ENCODE results near the gene MAPK12.
"Not testable (repeated sequence)": the region's sequence is repeated elsewhere in the genome, so short reads cannot be mapped to it uniquely, and the experiment has no call there.

The MAPK12 gene

DNA sequence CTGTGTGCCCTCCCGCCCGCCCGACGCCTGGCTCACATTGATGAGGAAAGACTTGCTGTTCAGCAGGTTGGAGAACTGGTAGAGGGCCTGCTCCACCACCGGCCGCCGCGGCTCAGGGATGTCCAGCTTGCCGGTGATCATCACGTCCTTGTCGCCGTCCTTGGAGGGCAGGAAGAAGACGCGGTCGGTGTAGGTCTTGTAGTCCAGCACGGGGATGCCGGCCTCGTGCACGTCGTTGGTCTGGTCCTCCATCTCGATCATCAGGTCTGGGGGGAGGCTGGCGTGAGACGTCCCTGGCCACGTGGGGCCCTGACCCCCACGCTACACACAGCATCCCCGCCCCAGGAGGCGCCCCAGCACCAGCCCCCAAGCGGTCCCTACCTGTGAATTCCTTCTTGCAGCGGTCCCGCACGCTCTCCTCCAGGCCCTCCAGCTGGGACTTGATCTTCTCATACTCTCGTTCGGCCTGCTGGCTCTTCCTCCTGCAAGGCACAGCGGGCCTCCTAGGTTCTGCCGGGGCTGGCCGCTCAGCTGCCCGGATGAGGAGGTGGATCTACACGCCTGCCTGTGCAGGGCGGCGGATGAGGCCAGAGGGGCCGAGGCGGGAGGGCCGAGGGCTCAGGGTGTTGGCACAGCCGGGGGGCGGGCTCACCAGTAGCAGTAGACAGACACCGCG lies 19.4 kb upstream of the MAPK12 start:
- no peak for DNase-seq

GRCh38 chr22:50280022-50280707 lies 18.7 kb upstream of the MAPK12 start:
- DNase-seq: no peak

GRCh38 chr22:50278956-50279619 lies 17.6 kb upstream of the MAPK12 start:
- no peak for DNase-seq

DNA sequence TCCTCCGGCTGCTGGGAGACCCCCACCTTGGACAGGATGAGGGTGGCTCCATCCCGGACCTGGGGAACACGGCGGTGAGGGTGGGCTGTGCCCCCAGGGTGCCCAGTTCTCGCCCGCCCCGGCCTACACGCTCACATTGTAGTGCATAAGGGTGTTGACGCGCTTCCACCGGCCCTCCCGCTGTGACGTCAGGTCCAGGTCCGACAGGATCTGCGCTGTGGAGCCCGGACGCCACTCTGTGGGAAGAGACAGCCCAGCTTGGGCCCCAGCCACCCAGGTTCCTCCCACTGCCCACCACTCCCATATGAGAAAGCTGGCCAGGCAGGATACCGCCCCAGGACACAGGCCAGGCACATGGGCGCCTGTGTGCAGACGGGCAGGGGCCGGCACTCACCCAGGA lies 17.0 kb upstream of the MAPK12 start:
- DNase-seq: no peak

DNA sequence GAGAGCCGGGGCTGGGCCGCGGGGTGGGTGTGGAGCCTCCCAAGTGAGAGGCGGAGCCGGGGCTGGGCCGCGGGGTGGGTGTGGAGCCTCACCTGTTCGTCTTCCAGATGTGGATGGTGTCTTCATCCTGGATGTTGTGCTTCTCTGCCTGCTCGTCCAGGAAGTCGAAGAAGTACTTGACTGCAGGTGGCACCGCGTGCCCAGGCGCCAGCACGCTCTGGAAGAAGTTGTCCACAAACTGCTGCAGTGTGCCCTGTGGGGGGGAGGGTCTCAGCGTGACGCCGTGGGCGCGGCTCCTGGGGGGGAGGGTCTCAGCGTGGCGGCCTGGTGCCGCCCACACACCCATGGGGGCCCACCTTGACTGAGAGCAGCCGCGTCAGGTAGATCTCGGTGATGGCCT lies 16.3 kb upstream of the MAPK12 start:
- DNase-seq: no peak

GRCh38 chr22:50276143-50276542 lies 14.7 kb upstream of the MAPK12 start:
- no peak for DNase-seq

DNA sequence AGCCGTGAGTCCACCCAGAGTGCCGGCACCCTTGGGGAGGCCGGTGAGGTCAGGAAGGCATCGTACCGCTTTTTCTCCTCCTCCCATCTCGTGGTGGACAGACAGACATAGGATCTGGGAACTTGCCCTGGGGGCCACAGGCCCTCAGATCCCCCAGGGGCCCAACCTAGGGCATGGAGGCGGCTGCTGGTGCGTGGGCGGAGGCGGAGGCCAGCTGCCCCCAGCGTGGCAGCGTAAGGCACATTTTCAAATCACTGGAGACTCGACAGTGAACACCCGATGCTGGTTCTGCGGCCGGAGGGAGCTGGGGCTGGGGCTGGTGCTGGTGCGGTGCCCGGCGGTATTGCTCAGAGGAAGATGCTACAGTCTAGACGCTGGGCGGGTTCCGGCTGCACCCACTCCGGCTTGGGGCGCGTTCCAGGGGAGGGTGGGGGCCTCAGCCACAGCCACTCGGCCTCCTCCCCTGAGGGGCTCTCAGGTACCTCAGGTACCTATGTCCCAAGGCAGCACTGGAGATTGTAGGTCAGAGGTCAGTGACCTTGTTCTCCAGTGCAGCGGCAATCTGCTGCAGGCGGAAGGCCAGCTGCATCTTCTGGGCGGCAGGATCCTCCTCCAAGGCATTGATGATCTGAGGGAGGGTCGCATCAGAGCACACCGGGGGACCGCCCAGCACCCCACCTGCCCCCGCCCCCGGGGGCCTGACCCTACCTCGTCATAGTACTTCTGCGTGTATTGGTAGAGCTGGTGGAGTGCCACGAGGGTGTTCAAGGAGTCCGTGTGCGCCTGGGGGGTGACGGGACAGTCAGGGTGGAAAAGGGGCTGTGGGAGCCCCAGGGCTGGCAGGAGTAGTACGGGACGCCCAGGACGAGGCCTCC lies 13.9 kb upstream of the MAPK12 start:
- no peak for DNase-seq

GRCh38 chr22:50274771-50275170 lies 13.3 kb upstream of the MAPK12 start:
- DNase-seq: no peak

DNA sequence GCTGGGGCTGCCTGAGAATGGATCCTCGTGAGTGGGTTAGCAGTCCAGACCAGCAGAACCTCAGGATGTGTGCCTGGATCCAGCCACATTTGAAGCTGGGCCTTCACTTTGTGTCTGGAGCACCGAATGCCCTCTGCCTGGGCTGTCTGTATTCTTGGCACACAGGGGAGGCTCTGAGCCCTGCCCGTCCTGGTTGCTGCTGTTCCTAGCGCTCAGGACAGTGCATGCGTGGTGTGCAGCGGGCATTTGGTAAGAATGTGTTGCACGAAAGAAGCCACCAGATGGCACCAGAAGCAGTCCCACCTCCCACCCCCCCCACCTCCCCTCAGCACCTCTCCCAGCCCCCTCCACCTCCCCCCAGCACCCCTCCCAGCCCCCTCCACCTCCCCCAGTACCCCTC lies 12.8 kb upstream of the MAPK12 start:
- no peak for DNase-seq

DNA sequence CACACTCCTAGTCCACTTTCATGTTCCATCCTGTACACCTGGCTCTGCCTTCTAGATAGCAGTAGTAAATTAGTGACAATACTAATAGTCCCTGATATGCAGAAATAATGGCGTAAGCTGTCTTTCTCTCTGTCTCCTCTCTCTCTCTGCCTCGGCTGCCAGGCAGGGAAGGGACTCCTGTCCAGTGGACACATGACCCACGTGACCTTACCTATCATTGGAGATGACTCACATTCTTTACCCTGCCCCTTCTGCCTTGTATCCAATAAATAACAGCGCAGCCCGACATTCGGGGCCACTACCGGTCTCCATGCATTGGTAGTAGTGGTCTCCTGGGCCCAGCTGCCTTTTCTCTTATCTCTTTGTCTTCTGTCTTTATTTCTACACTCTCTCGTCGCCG lies 12.3 kb upstream of the MAPK12 start:
- not testable (repeated sequence) for DNase-seq

GRCh38 chr22:50273352-50273751 lies 11.9 kb upstream of the MAPK12 start:
- DNase-seq: not testable (repeated sequence)

DNA sequence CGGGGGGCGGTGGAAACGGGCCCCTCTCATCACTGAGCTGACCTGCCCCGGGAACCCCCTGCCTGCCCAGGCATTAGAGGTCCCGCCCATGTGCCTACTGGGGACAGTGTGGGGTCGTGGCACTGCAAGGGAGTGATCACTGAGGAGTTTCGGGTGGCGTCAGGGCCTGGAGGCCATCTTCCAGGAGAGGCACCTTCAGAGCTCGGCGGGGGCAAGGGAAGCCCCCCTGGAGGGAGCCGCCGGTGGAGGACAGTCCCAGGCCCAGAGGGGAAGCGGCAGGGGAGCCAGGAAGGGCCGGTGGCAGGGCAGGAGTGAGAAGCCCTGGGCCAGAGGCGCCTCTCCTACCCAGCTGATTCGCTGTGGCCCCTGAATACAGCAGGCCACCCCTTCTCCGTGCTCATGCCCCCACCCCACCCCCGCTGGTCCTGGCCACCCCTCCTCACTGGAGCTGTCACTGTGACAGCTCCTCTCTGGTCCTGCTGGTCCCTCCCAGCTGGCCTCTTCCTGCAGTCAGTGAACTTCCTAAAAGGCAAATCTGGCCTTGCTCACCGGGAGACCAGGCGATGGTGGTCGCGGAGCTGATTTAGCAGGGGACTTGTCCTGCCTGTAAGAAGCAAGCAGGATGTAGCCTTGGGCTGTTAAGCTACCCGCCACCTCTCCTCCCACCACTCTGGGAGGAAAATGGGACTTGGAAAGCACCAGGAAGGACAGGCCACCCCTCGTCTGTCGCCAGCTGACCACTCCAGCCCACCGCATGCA lies 10.7 kb upstream of the MAPK12 start:
- DNase-seq: no peak

GRCh38 chr22:50271519-50271970 lies 10.1 kb upstream of the MAPK12 start:
- DNase-seq: no peak

- no peak for DNase-seq
These were observed 9.3 kb upstream of the MAPK12 start for GRCh38 chr22:50270666-50271394.

- DNase-seq: no peak
These were observed 8.6 kb upstream of the MAPK12 start, which contains the start of gene MAPK11 for GRCh38 chr22:50269970-50270665. Gene MAPK11, minus strand, starts transcription at chr22:50270380. Its CDS starts 88 bp downstream, at chr22:50270292.

DNA sequence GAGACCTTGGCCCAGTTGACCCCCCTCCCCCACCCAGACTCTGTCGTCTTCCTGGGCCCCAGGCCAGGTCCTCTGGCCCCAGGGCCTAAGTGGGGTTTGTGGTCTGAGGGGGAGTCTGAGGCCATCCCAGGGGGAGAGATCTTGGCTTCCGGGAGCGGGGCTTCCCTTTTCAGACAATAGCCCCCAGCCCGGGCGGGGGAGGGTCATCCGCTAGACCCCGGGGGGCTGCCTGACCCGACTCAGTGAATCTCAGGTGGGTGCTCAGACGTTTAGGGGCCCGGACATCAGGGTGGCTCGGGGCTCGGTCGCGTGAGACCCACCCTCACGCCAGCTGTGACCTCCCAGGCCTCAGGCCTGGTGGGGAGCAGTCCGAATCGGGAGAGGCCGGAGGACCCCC lies 8.1 kb upstream of the MAPK12 start:
- DNase-seq: no peak

- no peak for DNase-seq
These were observed 7.2 kb upstream of the MAPK12 start for GRCh38 chr22:50268655-50269113.

- no peak for DNase-seq
These were observed 6.3 kb upstream of the MAPK12 start for GRCh38 chr22:50267591-50268390.

DNA sequence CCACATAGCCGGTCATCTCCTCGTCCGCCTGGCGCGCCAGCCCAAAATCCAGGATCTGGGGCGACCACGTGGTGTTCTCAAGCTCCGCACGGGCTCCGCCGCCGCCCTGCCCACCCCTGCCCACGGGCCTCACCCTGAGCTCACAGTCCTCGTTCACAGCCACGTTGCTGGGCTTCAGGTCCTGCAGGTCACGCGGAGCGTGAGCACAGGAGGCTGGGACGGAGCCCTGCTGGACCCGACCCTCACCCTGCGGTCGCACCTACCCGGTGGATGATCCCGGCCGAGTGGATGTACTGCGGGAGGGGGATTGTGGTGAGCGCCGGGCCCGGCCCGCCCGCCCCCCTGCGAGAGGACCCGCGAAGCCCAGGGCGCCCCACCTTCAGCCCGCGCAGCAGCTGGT lies 5.5 kb upstream of the MAPK12 start:
- no peak for DNase-seq
